A549 treated with Hydrocortisone at 1 μM for 4 hours (cell line): Measurements from ENCODE around the gene OR10A6. TPM values are rescaled to one million over a fixed set of nuclear protein-coding genes. Genes with fewer than 3 reads are reported as not detected.

ENCODE experiments used
- total RNA-seq: library from RNA; stranded (reverse); fragments of 200-300 nt; extraction: Qiagen RNA extraction; gene quantifications from 5 replicates; pipeline ENCODE4 v1.2.3, GENCODE V29; 2022

The OR10A6 gene, protein sequence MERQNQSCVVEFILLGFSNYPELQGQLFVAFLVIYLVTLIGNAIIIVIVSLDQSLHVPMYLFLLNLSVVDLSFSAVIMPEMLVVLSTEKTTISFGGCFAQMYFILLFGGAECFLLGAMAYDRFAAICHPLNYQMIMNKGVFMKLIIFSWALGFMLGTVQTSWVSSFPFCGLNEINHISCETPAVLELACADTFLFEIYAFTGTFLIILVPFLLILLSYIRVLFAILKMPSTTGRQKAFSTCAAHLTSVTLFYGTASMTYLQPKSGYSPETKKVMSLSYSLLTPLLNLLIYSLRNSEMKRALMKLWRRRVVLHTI
- total RNA-seq: not detected in 5 replicates

DNA sequence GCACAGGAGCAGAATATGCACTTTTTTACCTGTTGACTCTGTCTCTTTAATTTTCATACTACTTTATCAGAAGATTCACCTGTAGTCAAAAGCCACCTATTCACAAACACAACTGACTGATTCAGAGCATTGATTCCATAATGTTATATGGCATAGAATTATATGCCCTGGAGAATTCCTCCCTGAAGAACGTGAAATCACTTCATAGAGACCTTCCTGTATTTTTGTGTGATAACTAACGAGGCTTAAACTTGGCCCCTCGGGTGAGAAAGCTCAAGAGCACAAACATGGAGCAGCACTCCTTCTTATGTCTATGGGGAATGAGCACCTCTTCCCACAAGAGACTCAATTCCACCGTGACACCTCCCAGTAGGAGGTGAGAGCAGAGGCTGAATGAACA lies at the start of gene OR10A6:
Gene OR10A6 (minus strand): TSS at position 101 of the 400 bp plus-strand sequence. CDS start 2,606 bp downstream, outside the sequence.

DNA sequence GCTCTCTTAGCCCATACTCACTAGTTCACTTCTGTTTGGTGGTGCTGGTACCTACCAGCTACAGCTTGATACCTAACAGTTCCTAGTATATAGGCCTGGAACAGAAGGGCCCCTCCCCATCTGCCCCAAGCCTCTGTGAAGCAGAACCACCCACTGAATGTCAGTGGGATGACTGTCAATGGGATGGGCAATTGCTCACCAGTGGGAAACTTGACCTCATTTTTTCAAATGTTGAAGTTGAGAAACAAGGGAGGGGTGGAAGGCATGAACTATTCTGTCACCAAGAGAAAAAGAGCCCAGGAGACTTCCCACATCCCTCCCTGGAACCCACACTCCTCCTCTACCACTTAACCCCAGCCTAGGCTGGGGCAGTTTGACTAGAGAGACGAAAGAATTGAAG lies 34.3 kb upstream of the OR10A6 start, which contains the start of gene NLRP10:
Gene NLRP10 (minus strand): TSS at position 62 of the 400 bp plus-strand sequence. CDS start 1,952 bp downstream, outside the sequence.

DNA sequence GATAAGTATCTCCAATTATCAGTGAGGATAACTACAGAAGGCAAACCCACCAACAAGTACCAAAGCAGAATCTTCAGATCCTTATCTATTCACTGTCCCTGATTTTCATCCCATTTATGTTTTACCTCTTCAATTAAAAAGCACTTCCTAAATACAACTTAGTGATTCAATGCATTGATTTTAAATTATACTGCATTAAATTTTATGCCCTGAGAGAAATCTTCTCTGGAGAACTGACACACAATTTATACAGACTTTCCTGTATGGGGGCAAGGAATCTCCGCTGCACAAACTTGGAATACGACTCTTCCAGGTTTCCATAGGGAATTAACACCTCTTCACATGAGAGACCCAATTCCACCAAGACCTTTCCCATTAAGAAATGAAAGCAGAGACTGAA lies 10.5 kb upstream of the OR10A6 start, which contains the start of gene OR10A3:
Gene OR10A3 (minus strand): TSS at position 101 of the 400 bp plus-strand sequence. CDS start 2,188 bp downstream, outside the sequence.

Other genes starting within 250 kb of the OR10A6 start
- not detected in 5 replicates for gene OVCH2, start 224.8 kb downstream of the OR10A6 start, total RNA-seq
- gene OR5P2, start 134.3 kb downstream of the OR10A6 start, total RNA-seq: not detected in 5 replicates
- not detected in 5 replicates for gene OR5P3, start 100.4 kb downstream of the OR10A6 start, total RNA-seq
- not detected in 5 replicates for gene OR10A3, start 10.4 kb upstream of the OR10A6 start, total RNA-seq
- not detected in 5 replicates for gene NLRP10, start 34.2 kb upstream of the OR10A6 start, total RNA-seq
- gene EIF3F, start 56.1 kb upstream of the OR10A6 start, total RNA-seq: 292 to 328 TPM (median 321 TPM) in 5 replicates
- 5.0 to 7.4 TPM (median 6.1 TPM) in 5 replicates for gene TUB, start 149.9 kb upstream of the OR10A6 start, total RNA-seq
- gene RIC3, start 237.8 kb upstream of the OR10A6 start, total RNA-seq: 1.8 to 2.8 TPM (median 2.3 TPM) in 5 replicates